HepG2 (cell line): ENCODE data around the gene METTL23. TPM values are rescaled to one million over a fixed set of nuclear protein-coding genes. Genes with fewer than 3 reads are reported as not detected.

Experiments
- ATAC-seq: fragments of 200-7000 bp; cut with Tn5 transposase; 3 replicates; pipeline ENCODE4 v1.9.1; 2020; ENCODE audit warnings: mild to moderate bottlenecking, moderate library complexity
- BruUV-seq: library from RNA; stranded (reverse); fragments of 400-500 nt; replicated peaks from 2 replicates; lab custom pipeline; 2021; lab: Mats Ljungman, UMichigan
- CTCF ChIA-PET: fragments of 300-600 bp; formaldehyde crosslinking; extraction: SDS; loops from one replicate; lab custom pipeline; 2021; ENCODE audit warnings: low total read pairs, inconsistent platforms, low intra/inter-chr PET ratio; lab: Yijun Ruan, JAX
- POLR2A ChIA-PET: fragments of 350-600 bp; sonication (Branson Sonifier 250); formaldehyde crosslinking; loops from one replicate; lab custom pipeline; 2020; ENCODE audit warnings: antibody characterized with exemption, inconsistent platforms; lab: Yijun Ruan, JAX
- DNase-seq: peaks from one replicate; pipeline ENCODE4 v3.0.0-alpha.2; 2015; ENCODE audit warnings: low spot score
- FAIRE-seq: peaks from 3 replicates; lab custom pipeline; 2011; peaks lifted over from hg19 to GRCh38; lab: Jason Lieb, UNC
- H2AFZ ChIP-seq: one replicate; pipeline ENCODE4 v1.6.1; 2011; ENCODE audit warnings: low read length, inconsistent platforms
- H3K27ac ChIP-seq: fragments of 300-600 bp; 3 replicates; pipeline ENCODE4 v1.8.0; 2011; ENCODE audit warnings: mixed run types, mild to moderate bottlenecking, mixed read lengths, low read length, inconsistent platforms; ENCODE audit not compliant: insufficient read depth; ENCODE audit errors: extremely low read length
- H3K27me3 ChIP-seq, 2 experiments: fragments of 200-600 bp in 1 of 2; 2 replicates in 1 of 2; 3 replicates in 1 of 2; pipeline versions ENCODE4 v1.6.0 to v1.8.0; 2011; ENCODE audit warnings: low read length in 2 of 2, mild to moderate bottlenecking in 2 of 2, moderate library complexity in 2 of 2, inconsistent platforms in 1 of 2; ENCODE audit not compliant: insufficient read depth in 2 of 2, control insufficient read depth in 1 of 2
- H3K36me3 ChIP-seq, 2 experiments: fragments of 200-600 bp in 1 of 2; replicated peaks in 1 of 2; 2 replicates in 1 of 2; 3 replicates in 1 of 2; pipeline versions ENCODE4 v1.5.1 to v1.8.0; 2011; ENCODE audit warnings: low read length in 2 of 2, inconsistent platforms in 1 of 2; ENCODE audit not compliant: insufficient read depth in 2 of 2, control insufficient read depth in 1 of 2
- H3K4me1 ChIP-seq: 2 replicates; pipeline ENCODE4 v1.5.1; 2012; ENCODE audit warnings: low read length, inconsistent platforms; ENCODE audit not compliant: insufficient read depth
- H3K4me2 ChIP-seq: 2 replicates; pipeline ENCODE4 v1.6.0; 2011; ENCODE audit warnings: low read depth, low read length, inconsistent platforms
- H3K4me3 ChIP-seq, 3 experiments: fragments of 200-600 bp in 1 of 3; sonication (generic), shearing (Covaris generic) in 1 of 3; replicated peaks in 1 of 3; 2 replicates each; pipeline ENCODE4 v1.5.1; 2011 to 2016; ENCODE audit warnings: low read length in 3 of 3, inconsistent platforms in 2 of 3, low read depth in 2 of 3, mild to moderate bottlenecking in 2 of 3, control low read depth in 1 of 3, mixed read lengths in 1 of 3; ENCODE audit not compliant: insufficient read depth in 1 of 3
- H3K79me2 ChIP-seq: one replicate; pipeline ENCODE4 v1.6.1; 2011; ENCODE audit warnings: low read length, inconsistent platforms; ENCODE audit not compliant: insufficient read depth
- H3K9ac ChIP-seq: 2 replicates; pipeline ENCODE4 v1.6.0; 2011; ENCODE audit warnings: mild to moderate bottlenecking, low read depth, low read length, inconsistent platforms; ENCODE audit not compliant: insufficient read depth
- H3K9me3 ChIP-seq: 2 replicates; pipeline ENCODE4 v1.5.1; 2012; ENCODE audit warnings: mild to moderate bottlenecking, low read length
- H4K20me1 ChIP-seq: 2 replicates; pipeline ENCODE4 v1.6.0; 2011; ENCODE audit warnings: inconsistent platforms, mild to moderate bottlenecking, low read length, moderate library complexity; ENCODE audit not compliant: insufficient read depth
- HNF4G ChIP-seq, 2 experiments: sonication (generic) in 1 of 2; formaldehyde crosslinking in 1 of 2; IDR thresholded peaks; 2 replicates each; pipeline versions ENCODE4 v1.4.0 to v1.6.1; 2011 to 2020; ENCODE audit warnings: borderline replicate concordance in 2 of 2, low read depth in 2 of 2, mild to moderate bottlenecking in 2 of 2, low read length in 1 of 2, missing genetic modification reagents in 1 of 2, moderate library complexity in 1 of 2
- IKZF1 ChIP-seq: fragments of 450-650 bp; IDR thresholded peaks from 2 replicates; pipeline ENCODE4 v1.7.1; 2016
- KMT2B ChIP-seq: IDR thresholded peaks from 2 replicates; pipeline ENCODE4 v1.6.1; 2016; ENCODE audit warnings: missing genetic modification reagents, missing compliant biosample characterization
- MTA3 ChIP-seq: sonication (generic); formaldehyde crosslinking; IDR thresholded peaks from 2 replicates; pipeline ENCODE4 v1.4.0; 2020; ENCODE audit warnings: missing genetic modification reagents
- MXI1 ChIP-seq: IDR thresholded peaks from 3 replicates; pipeline ENCODE4 v1.6.1; 2012; ENCODE audit warnings: low read depth, low read length, inconsistent platforms, borderline replicate concordance
- PHF20 ChIP-seq: sonication (generic); formaldehyde crosslinking; IDR thresholded peaks from 2 replicates; pipeline ENCODE4 v1.5.0; 2020; ENCODE audit warnings: mild to moderate bottlenecking, missing genetic modification reagents
- SNAI1 ChIP-seq: sonication (generic); formaldehyde crosslinking; IDR thresholded peaks from 2 replicates; pipeline ENCODE4 v1.5.0; 2020; ENCODE audit warnings: mild to moderate bottlenecking, missing genetic modification reagents, borderline replicate concordance
- SPEN ChIP-seq: sonication (generic); formaldehyde crosslinking; IDR thresholded peaks from 2 replicates; pipeline ENCODE4 v1.5.1; 2020; ENCODE audit warnings: low read depth, mild to moderate bottlenecking, missing genetic modification reagents
- SRSF9 ChIP-seq: fragments of 200-400 bp; formaldehyde crosslinking; IDR thresholded peaks from 2 replicates; pipeline ENCODE4 v1.6.1; 2018; ENCODE audit warnings: borderline replicate concordance, mild to moderate bottlenecking, low read depth, low read length; ENCODE audit not compliant: insufficient read depth, poor library complexity, severe bottlenecking
- ZFP82 ChIP-seq: sonication (generic); formaldehyde crosslinking; IDR thresholded peaks from 2 replicates; pipeline ENCODE4 v1.5.1; 2020; ENCODE audit warnings: mild to moderate bottlenecking, missing genetic modification reagents, borderline replicate concordance
- ZNF260 ChIP-seq: sonication (generic); formaldehyde crosslinking; IDR thresholded peaks from 2 replicates; pipeline ENCODE4 v1.4.0; 2020; ENCODE audit warnings: missing genetic modification reagents, low read depth, mild to moderate bottlenecking, borderline replicate concordance
- ZNF317 ChIP-seq: sonication (generic); formaldehyde crosslinking; IDR thresholded peaks from 2 replicates; pipeline ENCODE4 v1.5.0; 2020; ENCODE audit warnings: mild to moderate bottlenecking, missing genetic modification reagents
- ZNF547 ChIP-seq: sonication (generic); formaldehyde crosslinking; IDR thresholded peaks from 2 replicates; pipeline ENCODE4 v1.5.1; 2020; ENCODE audit warnings: mild to moderate bottlenecking, missing genetic modification reagents
- ZNF572 ChIP-seq: sonication (generic); formaldehyde crosslinking; IDR thresholded peaks from 2 replicates; pipeline ENCODE4 v1.5.1; 2020; ENCODE audit warnings: mild to moderate bottlenecking, missing genetic modification reagents
- ZNF746 ChIP-seq: sonication (generic); formaldehyde crosslinking; IDR thresholded peaks from 2 replicates; pipeline ENCODE4 v1.8.0; 2022; ENCODE audit warnings: mild to moderate bottlenecking, missing genetic modification reagents
- ZNF879 ChIP-seq: sonication (generic); formaldehyde crosslinking; IDR thresholded peaks from 2 replicates; pipeline ENCODE4 v1.8.1; 2023; ENCODE audit warnings: missing genetic modification reagents
- ZSCAN12 ChIP-seq: sonication (generic); formaldehyde crosslinking; IDR thresholded peaks from 2 replicates; pipeline ENCODE4 v1.9.0; 2021; ENCODE audit warnings: mild to moderate bottlenecking, missing genetic modification reagents
- WGBS: methylation state at CpG from one replicate; pipeline ENCODE4 v1.1.6; 2017; ENCODE audit warnings: low lambda C conversion rate; 5-methylcytosine and 5-hydroxymethylcytosine counted together
- in situ Hi-C: cut with HindIII; loops from 2 replicates; pipeline ENCODE4 v1.10.0; 2017; ENCODE audit warnings: low pct_unique_long_range_greater_than_20kb; ENCODE audit not compliant: extremely low pct_ligation_motif_present
- intact Hi-C: fragments of 100-400 bp; cut with micrococcal nuclease; formaldehyde crosslinking; loops from one replicate; pipeline ENCODE4 v1.10.0; 2022; ENCODE audit not compliant: unreplicated experiment
- polyA plus RNA-seq, 8 experiments: library from polyadenylated mRNA; depleted of rRNA in 3 of 8; stranded (reverse) in 7 of 8; unstranded in 1 of 8; fragments of >200 nt; fragmentation: Illumina TruSeq in 4 of 8; extraction: Trizol in 4 of 8; gene quantifications; 2 replicates each; pipeline versions ENCODE4 v1.2.1 to v1.2.3, GENCODE V29; 2011 to 2016; ENCODE audit warnings: low read depth in 4 of 8, missing spikeins in 1 of 8, mixed read lengths in 1 of 8; ENCODE audit not compliant: insufficient read depth in 1 of 8
- total RNA-seq, 5 experiments: library from RNA; depleted of rRNA; stranded (reverse); fragments of >200 nt; fragmentation: Illumina TruSeq; extraction: Trizol; gene quantifications; 2 replicates each; pipeline ENCODE4 v1.2.3, GENCODE V29; 2016; ENCODE audit warnings: low read depth in 1 of 5

METTL23 gene
- total and polyA plus RNA-seq, 2 of the 13 experiments (the other 11 are each of a cell fraction or from before 2014, with no cell fraction given), result 39.9 to 104 TPM

DNA sequence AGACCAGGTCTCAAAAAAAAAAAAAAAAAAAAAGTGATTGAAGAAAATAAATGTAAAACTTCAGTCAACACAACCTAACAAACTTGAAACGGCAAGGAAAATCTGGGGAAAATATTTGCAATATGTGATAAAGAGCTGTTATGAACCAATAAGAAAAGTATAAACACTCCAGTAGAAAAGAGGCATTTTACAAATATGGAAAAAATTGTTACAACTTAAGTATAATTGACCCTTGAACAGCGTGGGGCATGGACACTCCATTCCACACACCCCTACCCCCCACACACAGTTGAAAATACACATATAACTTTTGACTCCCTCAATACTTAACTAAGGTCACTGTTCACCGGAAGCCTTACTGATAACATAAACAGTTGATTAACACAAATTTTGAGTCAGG is 31.9 kb downstream of the METTL23 start:
- intact Hi-C loops (no loop called here), in situ Hi-C loops (no loop called here)
- no peaks in the 10 kb centered on the region for H3K79me2 ChIP-seq
- no peaks in the 10 kb centered on the region; the same call in 1 of the 2 replicates for H4K20me1 ChIP-seq
- H3K4me2 ChIP-seq, result no peak overlapping the region
- no peak overlapping the region for H3K27ac ChIP-seq
- TF ChIP-seq IKZF1 (no peak), ZNF746 (CRISPR knock-in tag) (no peak), HNF4G (IDR thresholded peaks at IDR 0.05; ENCODE audit: borderline replicate concordance, low read depth, low read length) (no peak), HNF4G (CRISPR knock-in tag; IDR thresholded peaks at IDR 0.05; ENCODE audit: borderline replicate concordance, low read depth) (no peak), ZNF260 (CRISPR knock-in tag) (no peak), SNAI1 (CRISPR knock-in tag) (no peak), ZNF547 (CRISPR knock-in tag) (no peak), ZNF317 (CRISPR knock-in tag) (no peak)
- TF ChIP-seq, all 625 proteins: peak for 0
- Histone ChIP-seq H3K4me3 (no peak overlapping the region), H3K4me1 (peaks cover 14% of the 10 kb centered on the region), H3K9me3 (peaks cover 5% of the 10 kb centered on the region; the same call in 1 of the 2 replicates), H3K9ac (no peak overlapping the region), H2AFZ (no peak overlapping the region), H3K36me3 (peaks cover 6 to 19% of the 10 kb centered on the region in 2 experiments; a peak in 4 of 5 replicates), H3K27me3 (no peaks in the 10 kb centered on the region)
- no TSS peak for BruUV-seq
- 95% methylated on average over 3 of the region's 3 CpGs for WGBS
- ChIA-PET POLR2A (no interaction called here), CTCF (no interaction called here)
- ATAC-seq (no peak), FAIRE-seq (no peak), DNase-seq (no peak)

DNA sequence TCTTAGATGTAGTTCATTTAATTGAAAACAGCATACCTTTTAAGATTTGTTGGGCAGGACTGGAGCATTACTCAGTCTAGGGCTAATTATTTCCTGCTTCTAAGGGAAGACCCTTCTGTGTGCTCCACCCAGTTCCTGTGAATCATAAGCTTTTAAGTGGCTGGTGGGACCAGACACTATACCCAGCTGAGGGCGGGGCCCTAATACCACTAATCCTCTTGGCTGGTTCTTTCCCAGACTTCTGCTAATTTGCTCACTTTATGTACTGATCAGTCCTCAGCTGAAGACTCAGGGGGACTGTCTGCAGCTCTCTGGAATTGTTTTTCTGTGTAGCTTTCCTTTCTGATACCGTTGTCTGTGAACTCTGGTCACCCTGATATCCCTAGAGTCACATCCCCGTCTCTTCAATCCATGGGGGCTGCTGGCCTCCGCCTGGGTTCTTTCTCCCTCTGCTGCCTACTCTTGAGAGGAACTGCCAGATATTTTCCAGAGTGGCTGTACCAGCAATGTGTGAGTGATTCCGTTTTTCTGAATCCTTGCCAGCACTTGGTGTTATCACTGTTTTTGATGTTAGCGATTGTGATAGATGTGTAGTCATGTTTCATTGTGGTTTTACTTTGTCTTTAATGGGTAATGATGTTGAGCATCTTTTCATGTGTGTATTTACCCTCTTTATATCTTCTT is 46.3 kb downstream of the METTL23 start:
- no peaks in the 10 kb centered on the region for H3K27me3 ChIP-seq
- H4K20me1 ChIP-seq, result no peaks in the 10 kb centered on the region
- ChIA-PET CTCF (no interaction called here), POLR2A (no interaction called here)
- H3K27ac ChIP-seq, result no peak overlapping the region
- H3K36me3 ChIP-seq, result peaks cover 11 to 37% of the 10 kb centered on the region in 2 experiments; a peak in 4 of 5 replicates
- H3K4me2 ChIP-seq, result no peak overlapping the region
- H3K4me3 ChIP-seq, result no peak overlapping the region
- BruUV-seq, result no TSS peak
- intact Hi-C loops, result no loop called here
- in situ Hi-C loops, result no loop called here
- no peak overlapping the region for H3K9ac ChIP-seq
- 0 out of 2 replicates have a peak, but pooled peaks cover 6% of the 10 kb centered on the region for H3K4me1 ChIP-seq
- FAIRE-seq (no peak), DNase-seq (peak; percentile 59), ATAC-seq (no peak; the same call in 2 of the 3 replicates)
- no peaks in the 10 kb centered on the region for H3K79me2 ChIP-seq
- WGBS, result 94% methylated on average over 6 of the region's 6 CpGs
- H2AFZ ChIP-seq, result no peak overlapping the region
- H3K9me3 ChIP-seq, result no peaks in the 10 kb centered on the region
- TF ChIP-seq ZNF572 (CRISPR knock-in tag) (no peak), SRSF9 (no peak), PHF20 (CRISPR knock-in tag) (no peak), MXI1 (no peak), MTA3 (CRISPR knock-in tag) (no peak), SPEN (CRISPR knock-in tag) (no peak), ZNF879 (CRISPR knock-in tag) (no peak), ZFP82 (CRISPR knock-in tag) (no peak), ZSCAN12 (CRISPR knock-in tag) (no peak), KMT2B (no peak), ZNF746 (CRISPR knock-in tag) (no peak)
